IPS DF 19.7 (cell line): ENCODE results near the gene GRIK2.
"Not testable (repeated sequence)": the region's sequence is repeated elsewhere in the genome, so short reads cannot be mapped to it uniquely, and the experiment has no call there.

Source experiments
- DNase-seq: peaks from one replicate; pipeline ENCODE4 v3.0.0-alpha.2; 2013; ENCODE audit warnings: low read depth, low spot score

Gene GRIK2

GRCh38 chr6:101626269-101626668 lies 232.8 kb downstream of the GRIK2 start:
- DNase-seq = no peak

GRCh38 chr6:101630941-101631340 lies 237.4 kb downstream of the GRIK2 start:
- DNase-seq = no peak

- no peak for DNase-seq
Observed at GRCh38 chr6:101633081-101633480, 239.6 kb downstream of the GRIK2 start.

DNA sequence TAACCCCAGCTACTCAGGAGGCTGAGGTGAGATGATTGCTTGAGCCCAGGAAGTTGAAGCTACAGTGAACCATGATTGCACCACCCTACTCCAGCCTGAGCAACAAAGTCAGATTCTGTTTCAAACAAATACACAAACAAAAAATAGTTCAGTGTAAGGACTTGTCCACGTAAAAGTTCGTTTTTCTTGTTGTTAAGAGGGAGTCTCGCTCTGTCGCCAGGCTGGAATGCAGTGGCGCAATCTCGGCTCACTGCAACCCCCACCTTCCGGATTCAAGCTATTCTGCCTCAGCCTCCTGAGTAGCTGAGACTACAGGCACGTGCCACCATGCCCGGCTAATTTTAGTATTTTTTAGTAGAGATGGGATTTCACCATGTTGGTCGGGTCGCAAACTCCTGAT lies 245.4 kb downstream of the GRIK2 start:
- not testable (repeated sequence) for DNase-seq

- DNase-seq = no peak
Observed at GRCh38 chr6:101640131-101640530, 246.6 kb downstream of the GRIK2 start.

DNA sequence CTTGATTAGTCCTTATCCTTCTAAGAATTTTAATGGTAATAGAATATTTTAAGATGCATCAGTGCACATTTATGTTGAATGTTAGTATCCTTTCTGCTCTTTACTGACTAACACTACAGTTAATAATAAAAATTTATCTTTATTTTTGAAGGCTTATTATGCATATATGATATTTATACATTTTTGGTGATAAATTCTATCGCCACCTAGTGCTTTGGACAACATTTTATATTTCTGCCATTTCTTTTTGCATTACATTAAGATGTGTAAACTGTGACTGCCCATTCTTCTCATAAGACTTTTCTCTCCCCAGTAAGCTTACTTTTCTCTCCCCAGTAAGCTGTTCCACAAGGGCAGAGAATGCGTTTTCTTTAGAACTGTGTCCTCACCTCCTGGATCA lies 252.3 kb downstream of the GRIK2 start:
- DNase-seq = no peak

DNA sequence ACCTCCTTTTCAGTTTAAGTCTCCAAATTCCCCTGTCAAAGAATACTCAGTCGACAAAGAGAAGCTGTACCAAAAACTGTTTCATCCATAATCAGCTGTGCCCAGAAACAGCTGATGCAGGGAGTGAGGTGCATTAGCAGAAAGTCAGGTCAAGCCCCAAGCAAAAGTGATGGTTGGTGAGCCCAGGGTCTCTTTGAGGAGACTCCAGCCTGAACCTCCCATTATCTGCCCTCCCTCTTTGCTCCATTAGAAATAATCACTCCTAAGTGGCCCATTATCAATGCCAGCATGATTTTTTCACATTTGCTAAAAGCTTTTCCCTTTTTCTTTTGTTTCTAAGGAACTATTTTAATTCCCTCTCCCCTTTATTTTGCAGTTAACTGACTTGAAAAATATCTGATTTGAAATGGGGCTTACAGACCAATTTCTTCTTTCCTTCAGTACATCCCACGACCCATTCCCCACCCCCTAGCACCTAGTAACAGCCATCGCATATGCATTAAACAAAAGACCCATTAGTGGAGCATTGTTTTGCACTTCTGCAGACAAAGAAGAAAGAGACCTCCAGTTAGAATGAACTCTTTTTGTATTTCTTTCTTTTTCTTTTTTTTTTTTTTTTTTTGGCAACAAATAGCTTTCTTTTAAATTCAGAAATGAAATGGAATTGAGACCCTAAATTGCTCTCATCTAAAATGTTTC lies 257.0 kb downstream of the GRIK2 start:
- DNase-seq = peak; percentile 9

- DNase-seq = no peak
Observed at GRCh38 chr6:101652079-101652478, 258.6 kb downstream of the GRIK2 start.

- DNase-seq = no peak
Observed at GRCh38 chr6:101655109-101655508, 261.6 kb downstream of the GRIK2 start.

DNA sequence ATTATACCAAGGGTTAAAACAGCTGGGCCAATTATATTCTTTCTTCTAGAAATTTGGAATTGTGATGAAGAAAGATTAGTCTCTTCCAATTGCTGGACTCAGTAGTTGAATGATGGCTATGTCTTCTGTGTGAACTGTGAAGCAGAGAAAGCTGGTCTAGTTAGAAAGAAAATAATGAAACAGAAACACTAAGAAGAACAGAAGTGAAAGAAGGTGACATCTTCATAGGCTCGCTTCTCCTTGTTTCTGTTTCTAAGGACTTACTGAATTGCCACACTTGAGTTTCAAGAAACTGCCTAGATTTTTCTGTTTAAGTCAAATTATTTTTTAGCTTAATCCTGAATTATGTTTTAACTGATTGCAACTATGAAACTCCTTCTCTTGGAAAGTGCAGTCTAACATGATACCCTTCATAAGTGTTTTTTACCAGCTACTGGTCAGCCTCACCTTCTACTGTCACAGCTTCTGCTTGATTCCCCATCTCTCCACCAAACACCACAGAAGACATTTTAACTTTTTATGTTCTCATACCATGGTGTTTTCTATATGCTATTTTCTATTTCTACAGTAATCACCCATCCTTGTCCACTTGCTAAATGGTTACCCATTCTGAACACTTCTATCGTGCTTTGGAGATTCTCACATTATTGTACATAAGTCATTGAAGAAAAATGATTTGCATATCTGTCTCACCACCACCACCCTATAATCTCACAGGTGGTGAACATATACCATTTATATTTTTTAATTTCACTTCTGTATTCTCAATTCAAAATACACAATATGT lies 268.8 kb downstream of the GRIK2 start:
- no peak for DNase-seq

GRCh38 chr6:101663100-101663499 lies 269.6 kb downstream of the GRIK2 start:
- no peak for DNase-seq

- no peak for DNase-seq
Observed at GRCh38 chr6:101666256-101666655, 272.7 kb downstream of the GRIK2 start.

GRCh38 chr6:101668496-101669030 lies 275.1 kb downstream of the GRIK2 start:
- DNase-seq = no peak

- no peak for DNase-seq
Observed at GRCh38 chr6:101676187-101676586, 282.7 kb downstream of the GRIK2 start.

DNA sequence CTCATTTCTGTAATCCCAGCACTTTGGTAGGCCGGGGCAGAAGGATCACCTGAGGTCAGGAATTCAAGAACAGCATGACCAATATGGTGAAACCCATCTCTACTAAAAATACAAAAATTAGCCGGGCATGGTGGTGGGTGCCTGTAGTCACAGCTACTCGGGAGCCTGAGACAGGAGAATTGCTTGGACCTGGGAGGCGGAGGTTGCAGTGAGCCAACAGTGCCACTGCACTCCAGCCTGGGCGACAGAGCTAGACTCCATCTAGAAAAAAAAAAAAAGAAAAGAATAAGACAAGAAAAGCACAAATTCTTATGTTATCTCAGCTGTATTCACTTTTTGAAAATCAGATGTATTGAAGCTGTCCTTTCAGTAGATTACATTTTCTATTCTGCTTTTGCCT lies 289.4 kb downstream of the GRIK2 start:
- DNase-seq = no peak

DNA sequence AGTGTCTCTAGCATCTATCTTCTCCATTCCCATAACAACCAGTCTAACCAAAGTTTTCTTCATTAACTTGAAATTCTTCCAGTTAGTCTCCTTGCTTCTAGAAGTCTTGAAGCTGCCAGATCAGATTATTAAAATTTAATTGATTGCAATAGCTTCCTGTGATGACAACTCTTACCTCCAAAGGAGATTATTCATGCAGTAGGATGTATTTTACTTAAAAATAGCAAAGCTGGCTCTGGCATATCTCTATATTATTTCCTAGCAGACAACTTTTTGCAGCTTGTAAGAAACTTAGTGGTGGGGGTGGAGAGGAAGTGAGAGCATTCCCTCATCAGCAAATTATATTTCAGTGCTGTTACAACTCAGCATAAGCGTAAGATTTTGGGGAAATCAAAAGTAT lies 290.4 kb downstream of the GRIK2 start:
- no peak for DNase-seq

DNA sequence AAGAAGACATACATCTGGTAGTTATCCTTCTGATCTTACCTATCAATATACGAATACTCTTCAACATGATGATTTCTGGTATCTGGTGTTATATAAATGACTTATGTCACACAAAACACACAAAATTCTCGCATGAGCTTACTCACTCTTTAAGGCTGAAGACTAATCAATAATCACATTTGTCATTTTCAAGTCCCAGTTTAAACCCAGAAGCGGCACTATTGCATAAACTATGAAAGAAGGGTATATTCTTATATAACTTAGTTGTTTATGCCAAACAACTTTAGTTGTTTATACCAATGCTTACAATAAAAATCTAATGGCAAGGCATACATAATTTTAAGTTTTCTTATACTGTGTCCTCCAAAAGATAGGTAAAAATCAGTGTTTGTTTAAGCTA lies 293.1 kb downstream of the GRIK2 start:
- DNase-seq = no peak

DNA sequence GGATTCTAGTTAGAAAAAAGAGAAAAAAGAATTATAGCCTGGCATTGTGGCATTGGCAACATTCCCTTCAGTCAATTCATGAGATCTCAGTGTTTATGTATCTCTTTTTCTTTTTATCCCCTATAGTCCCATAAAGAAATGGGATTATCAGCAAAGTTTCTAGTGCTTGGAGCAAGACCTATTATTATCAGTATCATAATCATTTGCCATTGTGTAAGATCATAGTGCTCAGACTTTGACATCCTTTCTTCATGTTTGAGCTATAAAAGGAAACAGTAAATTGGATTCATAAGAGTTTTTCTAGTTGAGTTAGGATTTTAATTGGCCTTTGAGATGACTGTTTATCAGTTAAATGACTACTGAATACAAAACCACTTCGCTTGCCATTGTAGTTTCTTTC lies 295.6 kb downstream of the GRIK2 start:
- DNase-seq = no peak

GRCh38 chr6:101689695-101690094 lies 296.2 kb downstream of the GRIK2 start:
- DNase-seq = no peak

GRCh38 chr6:101700655-101701054 lies 307.1 kb downstream of the GRIK2 start:
- DNase-seq = no peak

DNA sequence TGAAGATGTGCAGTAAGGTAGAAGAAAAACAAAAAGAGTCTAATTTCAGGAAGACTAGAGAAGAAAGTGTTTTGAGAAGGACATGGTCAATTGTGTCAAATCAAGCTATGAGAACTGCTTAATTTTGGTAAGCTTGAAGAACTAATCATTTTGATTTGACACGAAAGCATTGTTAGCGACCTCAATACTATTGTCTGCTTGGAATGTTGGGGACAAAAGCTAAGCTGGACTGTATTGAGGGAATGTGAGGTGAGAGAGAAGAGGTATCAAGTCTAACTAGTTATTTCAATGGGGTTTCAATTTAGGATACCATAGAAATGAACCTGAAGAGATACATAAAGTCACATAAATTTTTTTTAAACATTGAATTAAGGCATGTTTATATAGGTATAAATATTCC lies 309.8 kb downstream of the GRIK2 start:
- no peak for DNase-seq

DNA sequence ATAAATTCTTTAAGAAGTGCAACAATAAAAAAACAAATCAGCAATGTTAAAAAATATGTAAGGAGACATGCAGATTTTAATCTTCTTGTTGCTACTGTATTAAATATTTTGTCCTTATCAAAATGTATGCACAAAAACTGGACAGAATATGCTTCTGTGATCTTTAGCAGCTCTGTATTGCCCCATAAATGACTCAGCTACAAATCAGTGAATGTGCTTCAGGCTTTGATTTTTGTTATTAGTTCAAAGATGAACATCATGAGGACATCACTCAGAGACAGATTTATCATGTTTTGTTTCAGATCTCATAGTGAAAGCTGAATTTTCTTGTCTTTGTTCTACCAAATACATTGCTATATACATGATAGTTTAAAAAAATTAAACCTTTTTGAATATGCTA lies 312.4 kb downstream of the GRIK2 start:
- DNase-seq = no peak

- DNase-seq = no peak
Observed at GRCh38 chr6:101706576-101706975, 313.1 kb downstream of the GRIK2 start.
